ENCODE results near the gene CWF19L2. TPM values are rescaled to one million over a fixed set of nuclear protein-coding genes. Genes with fewer than 3 reads are reported as not detected.

CWF19L2 gene
- total RNA-seq, 4 donors from 2014 or later: 6.0 to 23.5 (median 14.8) TPM

GRCh38 chr11:107331728-107332127, 125.9 kb downstream of the CWF19L2 start:
- Histone ChIP-seq H3K4me1 (no peaks in the 10 kb centered on the region), H3K36me3 (peaks cover 0 to 15% (median under 1%) of the 10 kb centered on the region in 4 donors), H3K4me3 (no peak overlapping the region), H3K27ac (no peak overlapping the region), H3K9me3 (no peaks in the 10 kb centered on the region), H3K27me3 (no peaks in the 10 kb centered on the region)
- no peak for DNase-seq
- TF ChIP-seq POLR2AphosphoS5 (IDR thresholded peaks at IDR 0.05) (no peak), CTCF (IDR thresholded peaks at IDR 0.05) (no peak), POLR2A (IDR thresholded peaks at IDR 0.05) (no peak), EP300 (IDR thresholded peaks at IDR 0.05; ENCODE audit: low read depth) (no peak)
- WGBS, 2 donors (ENCODE audit: low coverage in 1 of 2): 84% methylated on average over 1 of the region's 1 CpG; no CpG with 5 or more reads in 1 of the 2 donors
- in situ Hi-C loops (cut with MboI; ENCODE audit: low pct_ligation_motif_present in 1 of 4, low pct_unique_long_range_greater_than_20kb in 1 of 4, low sequenced_read_pairs in 3 of 4): no loop called here
- intact Hi-C loops (cut with DNase I; ENCODE audit: low total_unique reads): no loop called here

- H3K9me3 ChIP-seq: no peaks in the 10 kb centered on the region
- H3K4me1 ChIP-seq: no peaks in the 10 kb centered on the region
- in situ Hi-C loops (cut with MboI; ENCODE audit: low pct_ligation_motif_present in 1 of 4, low pct_unique_long_range_greater_than_20kb in 1 of 4, low sequenced_read_pairs in 3 of 4) (no loop called here), intact Hi-C loops (cut with DNase I; ENCODE audit: low total_unique reads) (no loop called here)
- H3K27ac ChIP-seq: no peak overlapping the region
- H3K4me3 ChIP-seq: no peak overlapping the region
- no peaks in the 10 kb centered on the region for H3K27me3 ChIP-seq
- WGBS, 2 donors (ENCODE audit: low coverage in 1 of 2): 98 to 100% methylated on average over 2 to 3 of the region's 3 CpGs
- peaks cover 0 to 28% (median 12%) of the 10 kb centered on the region in 4 donors for H3K36me3 ChIP-seq
- DNase-seq: no peak
- no peak for TF ChIP-seq POLR2A (IDR thresholded peaks at IDR 0.05)
- no peak for TF ChIP-seq EP300 (IDR thresholded peaks at IDR 0.05; ENCODE audit: low read depth)
- TF ChIP-seq POLR2AphosphoS5 (IDR thresholded peaks at IDR 0.05): no peak
- TF ChIP-seq CTCF (IDR thresholded peaks at IDR 0.05): no peak
Measured at GRCh38 chr11:107329164-107329563, 128.5 kb downstream of the CWF19L2 start.

- Histone ChIP-seq H3K27me3 (no peaks in the 10 kb centered on the region), H3K4me3 (no peak overlapping the region), H3K9me3 (no peaks in the 10 kb centered on the region), H3K4me1 (no peaks in the 10 kb centered on the region), H3K27ac (no peak overlapping the region), H3K36me3 (no peaks in the 10 kb centered on the region)
- in situ Hi-C loops (cut with MboI; ENCODE audit: low pct_ligation_motif_present in 1 of 4, low pct_unique_long_range_greater_than_20kb in 1 of 4, low sequenced_read_pairs in 3 of 4): no loop called here
- TF ChIP-seq POLR2AphosphoS5 (IDR thresholded peaks at IDR 0.05) (no peak), CTCF (IDR thresholded peaks at IDR 0.05) (no peak), POLR2A (IDR thresholded peaks at IDR 0.05) (no peak), EP300 (IDR thresholded peaks at IDR 0.05; ENCODE audit: low read depth) (no peak)
- 100% methylated on average over 1 of the region's 1 CpG for WGBS, 2 donors (ENCODE audit: low coverage in 1 of 2)
- DNase-seq: no peak
- intact Hi-C loops (cut with DNase I; ENCODE audit: low total_unique reads): no loop called here
Measured at GRCh38 chr11:107316426-107316825, 141.2 kb downstream of the CWF19L2 start.

- no peak overlapping the region for H3K27ac ChIP-seq
- no peaks in the 10 kb centered on the region for H3K9me3 ChIP-seq
- H3K27me3 ChIP-seq: no peaks in the 10 kb centered on the region
- H3K36me3 ChIP-seq: peaks cover 0 to 24% (median 2%) of the 10 kb centered on the region in 4 donors
- H3K4me1 ChIP-seq: no peaks in the 10 kb centered on the region
- H3K4me3 ChIP-seq: no peak overlapping the region
- TF ChIP-seq CTCF (IDR thresholded peaks at IDR 0.05): no peak
- TF ChIP-seq POLR2AphosphoS5 (IDR thresholded peaks at IDR 0.05): no peak
- no peak for TF ChIP-seq EP300 (IDR thresholded peaks at IDR 0.05; ENCODE audit: low read depth)
- no peak for TF ChIP-seq POLR2A (IDR thresholded peaks at IDR 0.05)
- intact Hi-C loops (cut with DNase I; ENCODE audit: low total_unique reads) (no loop called here), in situ Hi-C loops (cut with MboI; ENCODE audit: low pct_ligation_motif_present in 1 of 4, low pct_unique_long_range_greater_than_20kb in 1 of 4, low sequenced_read_pairs in 3 of 4) (no loop called here)
- WGBS, 2 donors (ENCODE audit: low coverage in 1 of 2): 86% methylated on average over 2 of the region's 2 CpGs; no CpG with 5 or more reads in 1 of the 2 donors
- no peak for DNase-seq
Measured at GRCh38 chr11:107307991-107308390, 149.6 kb downstream of the CWF19L2 start.

Measured in transverse colon (tissue), 4 donors.